Activated T-cell treated with anti-CD3 and anti-CD28 coated beads, Interleukin-2, amount 50 U/mL, for 72 hours (primary cell): ENCODE results near the gene SEL1L2. TPM values are rescaled to one million over a fixed set of nuclear protein-coding genes. Genes with fewer than 3 reads are reported as not detected.

Source experiments
- ATAC-seq, 2 donors: fragments of 150-1000 bp; cut with Tn5 transposase; replicated peaks in 1 of 2; 2 replicates each; pipeline ENCODE4 v1.10.0; 2021; ENCODE audit warnings: moderate library complexity in 2 of 2, mild to moderate bottlenecking in 1 of 2
- DNase-seq, 2 donors: peaks; one replicate each; pipeline ENCODE4 v3.0.0; 2021 to 2022; ENCODE audit warnings: mixed read lengths in 1 of 2
- H3K27ac Mint-ChIP-seq: one replicate; pipeline ENCODE4 v1.8.0; 2022; ENCODE audit warnings: mild to moderate bottlenecking, moderate library complexity, mixed read lengths
- H3K27me3 Mint-ChIP-seq: one replicate; pipeline ENCODE4 v1.8.0; 2022; ENCODE audit warnings: low read depth, mixed read lengths
- H3K36me3 Mint-ChIP-seq, 2 donors: one replicate each; pipeline ENCODE4 v1.8.0; 2022; ENCODE audit warnings: mixed read lengths in 2 of 2, mild to moderate bottlenecking in 1 of 2; ENCODE audit not compliant: insufficient read depth in 2 of 2
- H3K4me1 Mint-ChIP-seq: one replicate; pipeline ENCODE4 v1.8.0; 2022; ENCODE audit warnings: low read depth, mixed read lengths
- H3K4me3 Mint-ChIP-seq, 2 donors: one replicate each; pipeline ENCODE4 v1.8.0; 2022; ENCODE audit warnings: mild to moderate bottlenecking in 2 of 2, mixed read lengths in 2 of 2, moderate library complexity in 2 of 2
- H3K9me3 Mint-ChIP-seq, 2 donors: one replicate each; pipeline ENCODE4 v1.8.0; 2022; ENCODE audit warnings: mixed read lengths in 2 of 2
- total RNA-seq, 2 donors: library from RNA; stranded (reverse); gene quantifications; one replicate each; pipeline ENCODE4 v1.2.3, GENCODE V29; 2022

Gene SEL1L2
- total RNA-seq, 2 donors from 2014 or later = not detected

GRCh38 chr20:13852306-13852705 is 138.1 kb downstream of the SEL1L2 start:
- Mint-ChIP-seq H3K4me3 (no peak overlapping the region), H3K36me3 (no peaks in the 10 kb centered on the region), H3K27me3 (peaks cover 16% of the 10 kb centered on the region), H3K27ac (no peak overlapping the region), H3K9me3 (no peaks in the 10 kb centered on the region), H3K4me1 (no peaks in the 10 kb centered on the region)
- DNase-seq (no peak), ATAC-seq (no peak)

- H3K9me3 Mint-ChIP-seq = no peaks in the 10 kb centered on the region
- no peak for DNase-seq
- H3K27ac Mint-ChIP-seq = no peak overlapping the region
- H3K4me3 Mint-ChIP-seq = no peak overlapping the region
- H3K36me3 Mint-ChIP-seq = no peaks in the 10 kb centered on the region
- no peaks in the 10 kb centered on the region for H3K4me1 Mint-ChIP-seq
- peaks cover 8% of the 10 kb centered on the region for H3K27me3 Mint-ChIP-seq
- no peak for ATAC-seq
Measured at GRCh38 chr20:13851279-13851678, 139.1 kb downstream of the SEL1L2 start.

GRCh38 chr20:13844296-13844695 is 146.1 kb downstream of the SEL1L2 start:
- H3K27ac Mint-ChIP-seq = no peak overlapping the region
- no peak overlapping the region for H3K4me3 Mint-ChIP-seq
- ATAC-seq (no peak), DNase-seq (no peak)
- H3K9me3 Mint-ChIP-seq = no peaks in the 10 kb centered on the region
- no peaks in the 10 kb centered on the region for H3K4me1 Mint-ChIP-seq
- no peaks in the 10 kb centered on the region for H3K36me3 Mint-ChIP-seq
- peaks cover 12% of the 10 kb centered on the region for H3K27me3 Mint-ChIP-seq

GRCh38 chr20:13841206-13841605 is 149.2 kb downstream of the SEL1L2 start:
- ATAC-seq = no peak
- H3K9me3 Mint-ChIP-seq = no peaks in the 10 kb centered on the region

GRCh38 chr20:13840093-13840465 is 150.3 kb downstream of the SEL1L2 start:
- no peak for DNase-seq
- Mint-ChIP-seq H3K27ac (no peak overlapping the region), H3K9me3 (no peaks in the 10 kb centered on the region), H3K4me3 (no peak overlapping the region), H3K36me3 (no peaks in the 10 kb centered on the region), H3K4me1 (no peaks in the 10 kb centered on the region), H3K27me3 (peaks cover 15% of the 10 kb centered on the region)
- no peak for ATAC-seq

More at GRCh38 chr20:13841206-13841605, 149.2 kb downstream of the SEL1L2 start:
- Mint-ChIP-seq H3K27me3 (peaks cover 13% of the 10 kb centered on the region), H3K4me3 (no peak overlapping the region), H3K4me1 (no peaks in the 10 kb centered on the region), H3K36me3 (no peaks in the 10 kb centered on the region), H3K27ac (no peak overlapping the region)
- DNase-seq = no peak

GRCh38 chr20:13839421-13840092 is 150.9 kb downstream of the SEL1L2 start:
- DNase-seq = no peak
- Mint-ChIP-seq H3K36me3 (no peaks in the 10 kb centered on the region), H3K27ac (no peak overlapping the region), H3K4me3 (no peak overlapping the region), H3K9me3 (no peaks in the 10 kb centered on the region), H3K27me3 (peaks cover 15% of the 10 kb centered on the region), H3K4me1 (no peaks in the 10 kb centered on the region)
- no peak for ATAC-seq

GRCh38 chr20:13838664-13839063 is 151.8 kb downstream of the SEL1L2 start:
- ATAC-seq (no peak), DNase-seq (no peak)
- H3K4me1 Mint-ChIP-seq = no peaks in the 10 kb centered on the region
- no peaks in the 10 kb centered on the region for H3K36me3 Mint-ChIP-seq
- no peaks in the 10 kb centered on the region for H3K9me3 Mint-ChIP-seq
- H3K27ac Mint-ChIP-seq = no peak overlapping the region
- peaks cover 11% of the 10 kb centered on the region for H3K27me3 Mint-ChIP-seq
- no peak overlapping the region for H3K4me3 Mint-ChIP-seq

GRCh38 chr20:13831476-13831875 is 158.9 kb downstream of the SEL1L2 start:
- Mint-ChIP-seq H3K27ac (no peak overlapping the region), H3K9me3 (peaks cover 0 to 1% of the 10 kb centered on the region in 2 donors), H3K4me1 (no peaks in the 10 kb centered on the region), H3K4me3 (no peak overlapping the region), H3K36me3 (no peaks in the 10 kb centered on the region), H3K27me3 (peaks cover 15% of the 10 kb centered on the region)
- DNase-seq = no peak
- ATAC-seq = no peak

GRCh38 chr20:13825465-13825864 is 164.9 kb downstream of the SEL1L2 start:
- ATAC-seq (no peak), DNase-seq (no peak)
- H3K27ac Mint-ChIP-seq = no peak overlapping the region
- peaks cover 0 to 2% of the 10 kb centered on the region in 2 donors for H3K36me3 Mint-ChIP-seq
- H3K4me3 Mint-ChIP-seq = no peak overlapping the region
- H3K4me1 Mint-ChIP-seq = no peaks in the 10 kb centered on the region
- peaks cover 6% of the 10 kb centered on the region for H3K27me3 Mint-ChIP-seq
- no peaks in the 10 kb centered on the region for H3K9me3 Mint-ChIP-seq

- no peaks in the 10 kb centered on the region for H3K4me1 Mint-ChIP-seq
- no peak for ATAC-seq
- peaks cover 2% of the 10 kb centered on the region for H3K27me3 Mint-ChIP-seq
- no peaks in the 10 kb centered on the region for H3K9me3 Mint-ChIP-seq
- peaks cover 1 to 2% of the 10 kb centered on the region in 2 donors for H3K36me3 Mint-ChIP-seq
- no peak overlapping the region for H3K27ac Mint-ChIP-seq
- no peak for DNase-seq
- H3K4me3 Mint-ChIP-seq = no peak overlapping the region
Measured at GRCh38 chr20:13824459-13824858, 166.0 kb downstream of the SEL1L2 start.

GRCh38 chr20:13822459-13822858 is 168.0 kb downstream of the SEL1L2 start:
- H3K4me3 Mint-ChIP-seq = no peak overlapping the region
- no peak for DNase-seq
- ATAC-seq = no peak

GRCh38 chr20:13821876-13822275 is 168.5 kb downstream of the SEL1L2 start:
- DNase-seq = no peak
- Mint-ChIP-seq H3K27me3 (no peaks in the 10 kb centered on the region), H3K4me3 (no peak overlapping the region), H3K36me3 (peaks cover 2 to 7% of the 10 kb centered on the region in 2 donors), H3K27ac (no peak overlapping the region), H3K4me1 (peaks cover 20% of the 10 kb centered on the region), H3K9me3 (no peaks in the 10 kb centered on the region)
- ATAC-seq = no peak

More at GRCh38 chr20:13822459-13822858, 168.0 kb downstream of the SEL1L2 start:
- H3K4me1 Mint-ChIP-seq = peaks cover 14% of the 10 kb centered on the region
- H3K27me3 Mint-ChIP-seq = no peaks in the 10 kb centered on the region
- H3K27ac Mint-ChIP-seq = no peak overlapping the region
- H3K36me3 Mint-ChIP-seq = peaks cover 2 to 6% of the 10 kb centered on the region in 2 donors
- H3K9me3 Mint-ChIP-seq = no peaks in the 10 kb centered on the region

GRCh38 chr20:13819885-13820645 is 170.3 kb downstream of the SEL1L2 start:
- no peaks in the 10 kb centered on the region for H3K9me3 Mint-ChIP-seq
- H3K27me3 Mint-ChIP-seq = no peaks in the 10 kb centered on the region
- peaks cover 2 to 11% of the 10 kb centered on the region in 2 donors for H3K36me3 Mint-ChIP-seq
- no peak for DNase-seq
- peaks cover 30% of the 10 kb centered on the region for H3K4me1 Mint-ChIP-seq
- no peak overlapping the region for H3K4me3 Mint-ChIP-seq
- H3K27ac Mint-ChIP-seq = no peak overlapping the region
- peak; percentile 58 to 71 for ATAC-seq
